Upper lobe of left lung (tissue), 4 donors: ENCODE data around the gene RASSF1.

Experiments used
- CTCF ChIP-seq, 6 experiments: fragments of 450-650 bp in 4 of 6; fragments of 200-600 bp in 2 of 6; sonication (generic) in 2 of 6; IDR thresholded peaks; one replicate each; pipeline ENCODE4 v1.5.1; 2016 to 2019; ENCODE audit warnings: antibody characterized with exemption in 6 of 6
- EP300 ChIP-seq, 4 donors: sonication (generic); formaldehyde crosslinking; IDR thresholded peaks; one replicate each; pipeline ENCODE4 v1.5.1; 2017; ENCODE audit warnings: antibody characterized with exemption in 4 of 4, control low read depth in 2 of 4
- POLR2AphosphoS5 ChIP-seq, 2 donors: sonication (generic); formaldehyde crosslinking; IDR thresholded peaks; one replicate each; pipeline ENCODE4 v1.5.1; 2017; ENCODE audit warnings: antibody characterized with exemption in 2 of 2

GRCh38 chr3:50358911-50359759 lies 18.5 kb upstream of the RASSF1 start, which contains the start of gene TMEM115:
- TF ChIP-seq CTCF (IDR thresholded peaks at IDR 0.05) (peak in 1 of 6 experiments; percentile 9), POLR2AphosphoS5 (IDR thresholded peaks at IDR 0.05) (peak; percentile 81 to 84), EP300 (IDR thresholded peaks at IDR 0.05) (no peak)
